ENCODE data around the gene TRPV6. TPM values are rescaled to one million over a fixed set of nuclear protein-coding genes. Genes with fewer than 3 reads are reported as not detected.

The TRPV6 gene
- total RNA-seq, 1 experiment from 2014 or later: 1.7 TPM

DNA sequence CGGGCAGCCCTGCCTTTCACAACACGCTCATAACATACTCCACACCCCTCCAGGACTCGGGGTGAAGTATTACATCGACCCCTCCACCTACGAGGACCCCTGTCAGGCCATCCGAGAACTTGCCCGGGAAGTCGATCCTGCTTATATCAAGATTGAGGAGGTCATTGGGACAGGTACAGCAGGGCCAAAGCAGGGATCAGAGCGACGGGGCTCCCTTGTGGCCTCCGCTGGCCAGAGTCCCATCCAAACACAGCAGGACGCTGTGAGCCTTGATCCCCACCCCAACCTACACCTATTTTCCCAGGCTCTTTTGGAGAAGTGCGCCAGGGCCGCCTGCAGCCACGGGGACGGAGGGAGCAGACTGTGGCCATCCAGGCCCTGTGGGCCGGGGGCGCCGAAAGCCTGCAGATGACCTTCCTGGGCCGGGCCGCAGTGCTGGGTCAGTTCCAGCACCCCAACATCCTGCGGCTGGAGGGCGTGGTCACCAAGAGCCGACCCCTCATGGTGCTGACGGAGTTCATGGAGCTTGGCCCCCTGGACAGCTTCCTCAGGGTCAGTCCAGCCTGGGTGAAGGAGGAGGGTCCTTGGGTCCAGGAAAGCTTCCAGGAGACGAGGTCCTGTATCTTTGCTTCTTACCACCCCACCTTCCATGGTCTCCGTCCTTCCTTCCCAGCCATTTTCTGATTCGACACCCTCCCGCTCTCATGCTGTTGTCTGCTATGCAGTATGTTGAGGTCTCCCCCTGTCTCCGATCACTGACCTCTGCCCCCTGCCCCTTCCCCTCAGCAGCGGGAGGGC lies 17.2 kb downstream of the TRPV6 start (continued):
- TF ChIP-seq POLR2AphosphoS5 (IDR thresholded peaks at IDR 0.05; ENCODE audit: low read depth, low read length): no peak
- no peak for TF ChIP-seq ZFX (IDR thresholded peaks at IDR 0.05)
- TF ChIP-seq JUND (IDR thresholded peaks at IDR 0.05): no peak
- TF ChIP-seq SIN3A (IDR thresholded peaks at IDR 0.05; ENCODE audit: low read depth): no peak
- no peak for TF ChIP-seq POLR2A (IDR thresholded peaks at IDR 0.05; ENCODE audit: borderline replicate concordance, extremely low read depth, insufficient read depth, insufficient read length)
- TF ChIP-seq, protein P1, sequence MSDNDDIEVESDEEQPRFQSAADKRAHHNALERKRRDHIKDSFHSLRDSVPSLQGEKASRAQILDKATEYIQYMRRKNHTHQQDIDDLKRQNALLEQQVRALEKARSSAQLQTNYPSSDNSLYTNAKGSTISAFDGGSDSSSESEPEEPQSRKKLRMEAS (IDR thresholded peaks at IDR 0.05): no peak
- TF ChIP-seq, protein P2, sequence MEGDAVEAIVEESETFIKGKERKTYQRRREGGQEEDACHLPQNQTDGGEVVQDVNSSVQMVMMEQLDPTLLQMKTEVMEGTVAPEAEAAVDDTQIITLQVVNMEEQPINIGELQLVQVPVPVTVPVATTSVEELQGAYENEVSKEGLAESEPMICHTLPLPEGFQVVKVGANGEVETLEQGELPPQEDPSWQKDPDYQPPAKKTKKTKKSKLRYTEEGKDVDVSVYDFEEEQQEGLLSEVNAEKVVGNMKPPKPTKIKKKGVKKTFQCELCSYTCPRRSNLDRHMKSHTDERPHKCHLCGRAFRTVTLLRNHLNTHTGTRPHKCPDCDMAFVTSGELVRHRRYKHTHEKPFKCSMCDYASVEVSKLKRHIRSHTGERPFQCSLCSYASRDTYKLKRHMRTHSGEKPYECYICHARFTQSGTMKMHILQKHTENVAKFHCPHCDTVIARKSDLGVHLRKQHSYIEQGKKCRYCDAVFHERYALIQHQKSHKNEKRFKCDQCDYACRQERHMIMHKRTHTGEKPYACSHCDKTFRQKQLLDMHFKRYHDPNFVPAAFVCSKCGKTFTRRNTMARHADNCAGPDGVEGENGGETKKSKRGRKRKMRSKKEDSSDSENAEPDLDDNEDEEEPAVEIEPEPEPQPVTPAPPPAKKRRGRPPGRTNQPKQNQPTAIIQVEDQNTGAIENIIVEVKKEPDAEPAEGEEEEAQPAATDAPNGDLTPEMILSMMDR (IDR thresholded peaks at IDR 0.05 in 2 of 3, conservative IDR thresholded peaks at IDR 0.05 in 1 of 3; ENCODE audit: borderline replicate concordance in 1 of 3, insufficient read depth in 1 of 3, low read depth in 2 of 3, low read length in 2 of 3): no peak

DNA sequence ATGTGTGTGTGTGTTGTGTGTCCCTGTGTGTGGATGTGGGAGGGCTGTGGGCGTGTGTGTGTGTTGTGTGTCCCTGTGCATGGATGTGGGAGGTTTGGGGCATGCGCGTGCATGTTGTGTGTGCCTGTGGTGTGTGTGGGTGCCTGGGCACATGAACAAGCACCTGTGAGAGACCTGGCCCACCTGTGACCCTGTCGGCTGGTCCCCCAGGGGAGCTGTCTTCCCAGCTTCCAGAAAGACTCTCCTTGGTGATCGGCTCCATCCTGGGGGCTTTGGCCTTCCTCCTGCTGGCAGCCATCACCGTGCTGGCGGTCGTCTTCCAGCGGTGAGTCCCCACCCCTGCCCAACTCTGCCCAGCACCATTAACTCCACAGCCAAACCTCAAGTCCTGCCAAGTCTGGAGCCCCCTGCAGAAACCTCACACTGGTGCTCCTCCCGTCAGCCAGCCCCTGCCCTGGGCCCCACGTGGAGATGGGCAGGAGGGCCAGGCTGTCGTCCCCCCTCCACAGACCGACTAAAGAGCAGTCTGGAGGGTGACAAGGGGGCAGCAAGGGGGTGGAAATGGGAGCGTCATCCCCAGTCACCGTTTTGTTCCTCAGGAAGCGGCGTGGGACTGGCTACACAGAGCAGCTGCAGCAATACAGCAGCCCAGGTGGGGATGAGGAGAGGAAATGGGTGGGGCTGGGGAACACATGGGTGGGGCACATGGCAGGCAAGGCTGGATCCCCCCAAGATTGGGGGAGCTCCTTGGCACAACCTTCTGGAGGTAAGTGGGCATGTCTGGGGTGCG lies 18.0 kb downstream of the TRPV6 start:
- RAD21 ChIA-PET (ENCODE audit: low non-redundant PET in 1 of 2, low total read pairs in 2 of 2, uncharacterized antibody in 2 of 2, unreplicated experiment in 2 of 2): no interaction called here
- Histone ChIP-seq H3K4me3 (replicated peaks in 1 of 2; ENCODE audit: low read depth in 1 of 2, low read length in 2 of 2) (no peak overlapping the region), H3K36me3 (ENCODE audit: control insufficient read depth in 1 of 2, insufficient read depth in 2 of 2, low read length in 2 of 2) (no peaks in the 10 kb centered on the region), H3K79me2 (ENCODE audit: insufficient read depth, low read length) (no peaks in the 10 kb centered on the region), H3K27me3 (ENCODE audit: insufficient read depth, low read length) (no peaks in the 10 kb centered on the region), H3K4me1 (ENCODE audit: control insufficient read depth in 1 of 2, insufficient read depth in 2 of 2, low read length in 2 of 2) (no peaks in the 10 kb centered on the region), H3K9me3 (ENCODE audit: control insufficient read depth in 1 of 2, insufficient read depth in 1 of 2, low read depth in 1 of 2, low read length in 2 of 2) (no peaks in the 10 kb centered on the region), H2AFZ (ENCODE audit: low read depth, low read length, poor library complexity, severe bottlenecking) (no peak overlapping the region), H3K9me2 (ENCODE audit: insufficient read depth) (no peaks in the 10 kb centered on the region), H4K20me1 (ENCODE audit: insufficient read depth) (no peaks in the 10 kb centered on the region), H3K27ac (ENCODE audit: low read depth, low read length) (no peak overlapping the region), H3K4me2 (ENCODE audit: low read length) (no peak overlapping the region), H3K9ac (ENCODE audit: low read length) (no peak overlapping the region)
- POLR2A ChIA-PET: no interaction called here
- TF ChIP-seq POLR2A (IDR thresholded peaks at IDR 0.05; ENCODE audit: borderline replicate concordance, extremely low read depth, insufficient read depth, insufficient read length) (no peak), TCF7L2 (IDR thresholded peaks at IDR 0.05; ENCODE audit: borderline replicate concordance, extremely low read depth, insufficient read depth, insufficient read length) (no peak), EZH2 (IDR thresholded peaks at IDR 0.05) (no peak), EZH2phosphoT487 (IDR thresholded peaks at IDR 0.05; ENCODE audit: borderline replicate concordance) (no peak), CBX3 (IDR thresholded peaks at IDR 0.05; ENCODE audit: low read depth) (no peak), CEBPB (IDR thresholded peaks at IDR 0.05; ENCODE audit: low read depth) (no peak), SIN3A (IDR thresholded peaks at IDR 0.05; ENCODE audit: low read depth) (no peak), SP1 (IDR thresholded peaks at IDR 0.05; ENCODE audit: low read depth) (no peak)
- TF ChIP-seq, protein P3, sequence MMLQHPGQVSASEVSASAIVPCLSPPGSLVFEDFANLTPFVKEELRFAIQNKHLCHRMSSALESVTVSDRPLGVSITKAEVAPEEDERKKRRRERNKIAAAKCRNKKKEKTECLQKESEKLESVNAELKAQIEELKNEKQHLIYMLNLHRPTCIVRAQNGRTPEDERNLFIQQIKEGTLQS (IDR thresholded peaks at IDR 0.05): no peak
- TF ChIP-seq, protein P1 (IDR thresholded peaks at IDR 0.05): no peak
- TF ChIP-seq, protein P4, sequence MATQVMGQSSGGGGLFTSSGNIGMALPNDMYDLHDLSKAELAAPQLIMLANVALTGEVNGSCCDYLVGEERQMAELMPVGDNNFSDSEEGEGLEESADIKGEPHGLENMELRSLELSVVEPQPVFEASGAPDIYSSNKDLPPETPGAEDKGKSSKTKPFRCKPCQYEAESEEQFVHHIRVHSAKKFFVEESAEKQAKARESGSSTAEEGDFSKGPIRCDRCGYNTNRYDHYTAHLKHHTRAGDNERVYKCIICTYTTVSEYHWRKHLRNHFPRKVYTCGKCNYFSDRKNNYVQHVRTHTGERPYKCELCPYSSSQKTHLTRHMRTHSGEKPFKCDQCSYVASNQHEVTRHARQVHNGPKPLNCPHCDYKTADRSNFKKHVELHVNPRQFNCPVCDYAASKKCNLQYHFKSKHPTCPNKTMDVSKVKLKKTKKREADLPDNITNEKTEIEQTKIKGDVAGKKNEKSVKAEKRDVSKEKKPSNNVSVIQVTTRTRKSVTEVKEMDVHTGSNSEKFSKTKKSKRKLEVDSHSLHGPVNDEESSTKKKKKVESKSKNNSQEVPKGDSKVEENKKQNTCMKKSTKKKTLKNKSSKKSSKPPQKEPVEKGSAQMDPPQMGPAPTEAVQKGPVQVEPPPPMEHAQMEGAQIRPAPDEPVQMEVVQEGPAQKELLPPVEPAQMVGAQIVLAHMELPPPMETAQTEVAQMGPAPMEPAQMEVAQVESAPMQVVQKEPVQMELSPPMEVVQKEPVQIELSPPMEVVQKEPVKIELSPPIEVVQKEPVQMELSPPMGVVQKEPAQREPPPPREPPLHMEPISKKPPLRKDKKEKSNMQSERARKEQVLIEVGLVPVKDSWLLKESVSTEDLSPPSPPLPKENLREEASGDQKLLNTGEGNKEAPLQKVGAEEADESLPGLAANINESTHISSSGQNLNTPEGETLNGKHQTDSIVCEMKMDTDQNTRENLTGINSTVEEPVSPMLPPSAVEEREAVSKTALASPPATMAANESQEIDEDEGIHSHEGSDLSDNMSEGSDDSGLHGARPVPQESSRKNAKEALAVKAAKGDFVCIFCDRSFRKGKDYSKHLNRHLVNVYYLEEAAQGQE (IDR thresholded peaks at IDR 0.05; ENCODE audit: low read depth): no peak
- BruUV-seq (replicated peaks): no TSS peak
- no peak for ATAC-seq
- intact Hi-C loops (cut with micrococcal nuclease): no loop called here
- no peak for DNase-seq (ENCODE audit: low read depth, low spot score)
- CTCF ChIA-PET: interaction anchor here (1.2 to 2.2 kb wide), 2 partner anchors 14 to 236 kb away, joined by 3 to 13 read pairs; no protein-coding TSS in a partner anchor
